Measurements from ENCODE around the gene PRICKLE2.
"Not testable (repeated sequence)": the region's sequence is repeated elsewhere in the genome, so short reads cannot be mapped to it uniquely, and the experiment has no call there.

Gene PRICKLE2

GRCh38 chr3:64102147-64102546 lies 123.1 kb downstream of the PRICKLE2 start:
- DNase-seq (ENCODE audit: low read depth): no peak

- DNase-seq (ENCODE audit: low read depth): no peak
Measured at GRCh38 chr3:64099316-64099715, 126.0 kb downstream of the PRICKLE2 start.

GRCh38 chr3:64098670-64099069 lies 126.6 kb downstream of the PRICKLE2 start:
- DNase-seq (ENCODE audit: low read depth): no peak

- DNase-seq (ENCODE audit: low read depth): no peak
Measured at GRCh38 chr3:64097920-64098319, 127.3 kb downstream of the PRICKLE2 start.

GRCh38 chr3:64095802-64096201 lies 129.5 kb downstream of the PRICKLE2 start:
- DNase-seq (ENCODE audit: low read depth): no peak

GRCh38 chr3:64094713-64095079 lies 130.6 kb downstream of the PRICKLE2 start:
- DNase-seq (ENCODE audit: low read depth): no peak

- no peak for DNase-seq (ENCODE audit: low read depth)
Measured at GRCh38 chr3:64093825-64094712, 131.2 kb downstream of the PRICKLE2 start.

GRCh38 chr3:64093211-64093610 lies 132.1 kb downstream of the PRICKLE2 start:
- no peak for DNase-seq (ENCODE audit: low read depth)

GRCh38 chr3:64091501-64091900 lies 133.8 kb downstream of the PRICKLE2 start:
- no peak for DNase-seq (ENCODE audit: low read depth)

- DNase-seq (ENCODE audit: low read depth): not testable (repeated sequence)
Measured at GRCh38 chr3:64089386-64089785, 135.9 kb downstream of the PRICKLE2 start.

GRCh38 chr3:64088408-64089205 lies 136.7 kb downstream of the PRICKLE2 start:
- no peak for DNase-seq (ENCODE audit: low read depth)

- DNase-seq (ENCODE audit: low read depth): no peak
Measured at GRCh38 chr3:64086479-64087252, 138.6 kb downstream of the PRICKLE2 start.

- peak; percentile 88 for DNase-seq (ENCODE audit: low read depth)
Measured at GRCh38 chr3:64084640-64085039, 140.6 kb downstream of the PRICKLE2 start.

- DNase-seq (ENCODE audit: low read depth): no peak
Measured at GRCh38 chr3:64083575-64083974, 141.7 kb downstream of the PRICKLE2 start.

GRCh38 chr3:64082961-64083541 lies 142.2 kb downstream of the PRICKLE2 start:
- DNase-seq (ENCODE audit: low read depth): no peak

- no peak for DNase-seq (ENCODE audit: low read depth)
Measured at GRCh38 chr3:64082411-64082810, 142.9 kb downstream of the PRICKLE2 start.

GRCh38 chr3:64081235-64081630 lies 144.0 kb downstream of the PRICKLE2 start:
- no peak for DNase-seq (ENCODE audit: low read depth)

- DNase-seq (ENCODE audit: low read depth): no peak
Measured at GRCh38 chr3:64080616-64081234, 144.5 kb downstream of the PRICKLE2 start.

- no peak for DNase-seq (ENCODE audit: low read depth)
Measured at GRCh38 chr3:64079369-64080150, 145.7 kb downstream of the PRICKLE2 start.

GRCh38 chr3:64078966-64079365 lies 146.3 kb downstream of the PRICKLE2 start:
- no peak for DNase-seq (ENCODE audit: low read depth)
